ENCODE measurements around the gene MICALL1.

- TF ChIP-seq CTCF (conservative IDR thresholded peaks at IDR 0.05; ENCODE audit: low read length) (no peak), EZH2phosphoT487 (IDR thresholded peaks at IDR 0.05; ENCODE audit: borderline replicate concordance, low read depth, low read length) (no peak)
Observed at GRCh38 chr22:37860796-37861421, 45.2 kb upstream of the MICALL1 start.

Data from OCI-LY7 (cell line).